HEK293 (cell line): ENCODE measurements around the gene RTP1.

Experiments used
- CTCF ChIA-PET: fragments of 350-600 bp; formaldehyde crosslinking; extraction: SDS; loops from one replicate; lab custom pipeline; 2021; ENCODE audit warnings: antibody characterized with exemption; lab: Yijun Ruan, JAX
- POLR2A ChIA-PET: fragments of 300-600 bp; formaldehyde crosslinking; extraction: SDS; loops from one replicate; lab custom pipeline; 2020; ENCODE audit warnings: antibody characterized with exemption, inconsistent platforms; lab: Yijun Ruan, JAX
- H3K27ac ChIP-seq: fragments of 200-500 bp; sonication (Bioruptor generic); 2 replicates; pipeline ENCODE4 v1.5.1; 2014; ENCODE audit warnings: low read depth, low read length, control low read depth, inconsistent platforms; ENCODE audit errors: extremely low read depth
- H3K36me3 ChIP-seq, 2 experiments: fragments of 200-500 bp in 1 of 2; sonication (Bioruptor generic) in 1 of 2; 1 replicate in 1 of 2; 2 replicates in 1 of 2; pipeline ENCODE4 v1.5.1; 2014 to 2017; ENCODE audit warnings: inconsistent platforms in 2 of 2, low read length in 2 of 2; ENCODE audit not compliant: control insufficient read depth in 2 of 2, insufficient read depth in 1 of 2
- H3K4me1 ChIP-seq: fragments of 200-500 bp; sonication (Bioruptor generic); 2 replicates; pipeline ENCODE4 v1.5.1; 2014; ENCODE audit warnings: mild to moderate bottlenecking, low read length, inconsistent platforms; ENCODE audit not compliant: control insufficient read depth, insufficient read depth
- H3K4me3 ChIP-seq: 2 replicates; pipeline ENCODE4 v1.5.1; 2011; ENCODE audit warnings: low read depth, mild to moderate bottlenecking, control low read depth, low read length, moderate library complexity
- H3K9me3 ChIP-seq: fragments of 200-500 bp; sonication (Bioruptor generic); 2 replicates; pipeline ENCODE4 v1.5.1; 2014; ENCODE audit warnings: low read depth, low read length, inconsistent platforms; ENCODE audit not compliant: control insufficient read depth, insufficient read depth
- BCL6B ChIP-seq: fragments of 450-650 bp; formaldehyde crosslinking; IDR thresholded peaks from 2 replicates; pipeline ENCODE4 v1.5.1; 2017; ENCODE audit warnings: missing biosample characterization, missing genetic modification characterization
- GLI2 ChIP-seq: fragments of 450-650 bp; formaldehyde crosslinking; IDR thresholded peaks from 2 replicates; pipeline ENCODE4; 2017; ENCODE audit warnings: missing biosample characterization, missing genetic modification characterization, low read depth, borderline replicate concordance
- IKZF3 ChIP-seq: fragments of 450-650 bp; IDR thresholded peaks from 2 replicates; pipeline ENCODE4 v1.5.0; 2018; ENCODE audit warnings: missing biosample characterization, mild to moderate bottlenecking, missing genetic modification characterization, moderate library complexity
- KLF10 ChIP-seq: fragments of 450-650 bp; IDR thresholded peaks from 2 replicates; pipeline ENCODE4 v1.5.1; 2018; ENCODE audit warnings: missing biosample characterization, mild to moderate bottlenecking, missing genetic modification characterization
- TSHZ1 ChIP-seq: fragments of 450-650 bp; formaldehyde crosslinking; IDR thresholded peaks from 2 replicates; pipeline ENCODE4 v1.5.1; 2016; ENCODE audit warnings: missing biosample characterization, missing genetic modification characterization, borderline replicate concordance
- YY1 ChIP-seq: fragments of 450-650 bp; formaldehyde crosslinking; IDR thresholded peaks from 2 replicates; pipeline ENCODE4 v1.5.1; 2018; ENCODE audit warnings: missing biosample characterization, missing genetic modification characterization
- ZFP41 ChIP-seq: fragments of 450-650 bp; formaldehyde crosslinking; IDR thresholded peaks from 2 replicates; pipeline ENCODE4 v1.5.1; 2016; ENCODE audit warnings: missing biosample characterization, missing genetic modification characterization, borderline replicate concordance
- ZNF132 ChIP-seq: fragments of 450-650 bp; formaldehyde crosslinking; IDR thresholded peaks from 2 replicates; pipeline ENCODE4 v1.5.1; 2017; ENCODE audit warnings: missing biosample characterization, missing genetic modification characterization, borderline replicate concordance
- ZNF140 ChIP-seq: fragments of 450-650 bp; formaldehyde crosslinking; IDR thresholded peaks from 2 replicates; pipeline ENCODE4 v1.5.1; 2016; ENCODE audit warnings: missing biosample characterization, missing genetic modification characterization
- ZNF18 ChIP-seq: fragments of 450-650 bp; formaldehyde crosslinking; IDR thresholded peaks from 2 replicates; pipeline ENCODE4 v1.5.1; 2016; ENCODE audit warnings: missing biosample characterization, missing genetic modification characterization
- ZNF26 ChIP-seq: fragments of 450-650 bp; formaldehyde crosslinking; IDR thresholded peaks from 2 replicates; pipeline ENCODE4 v1.5.1; 2016; ENCODE audit warnings: missing biosample characterization, missing genetic modification characterization
- ZNF354C ChIP-seq: fragments of 450-650 bp; formaldehyde crosslinking; IDR thresholded peaks from 2 replicates; pipeline ENCODE4 v1.5.1; 2016; ENCODE audit warnings: missing biosample characterization, missing genetic modification characterization, low read depth, borderline replicate concordance
- ZNF394 ChIP-seq: fragments of 450-650 bp; formaldehyde crosslinking; IDR thresholded peaks from 2 replicates; pipeline ENCODE4 v1.5.1; 2016; ENCODE audit warnings: missing biosample characterization, missing genetic modification characterization, mild to moderate bottlenecking, moderate library complexity, borderline replicate concordance
- ZNF518A ChIP-seq: fragments of 450-650 bp; formaldehyde crosslinking; conservative IDR thresholded peaks from 2 replicates; pipeline ENCODE4 v1.5.1; 2016; ENCODE audit warnings: low read depth, missing biosample characterization, missing genetic modification characterization
- ZNF645 ChIP-seq: fragments of 450-650 bp; formaldehyde crosslinking; IDR thresholded peaks from 2 replicates; pipeline ENCODE4; 2016; ENCODE audit warnings: missing biosample characterization, missing genetic modification characterization
- ZNF658 ChIP-seq: fragments of 450-650 bp; formaldehyde crosslinking; IDR thresholded peaks from 2 replicates; pipeline ENCODE4; 2016; ENCODE audit warnings: missing biosample characterization, missing genetic modification characterization
- ZNF664 ChIP-seq: fragments of 450-650 bp; formaldehyde crosslinking; IDR thresholded peaks from 2 replicates; pipeline ENCODE4 v1.5.1; 2016; ENCODE audit warnings: missing biosample characterization, missing genetic modification characterization
- ZNF747 ChIP-seq: fragments of 450-650 bp; formaldehyde crosslinking; IDR thresholded peaks from 2 replicates; pipeline ENCODE4 v1.5.1; 2016; ENCODE audit warnings: missing biosample characterization, missing genetic modification characterization
- ZNF768 ChIP-seq: fragments of 450-650 bp; formaldehyde crosslinking; IDR thresholded peaks from 2 replicates; pipeline ENCODE4 v1.5.1; 2018; ENCODE audit warnings: missing biosample characterization, mild to moderate bottlenecking, missing genetic modification characterization

The RTP1 gene

GRCh38 chr3:187183903-187184302, 13.4 kb upstream of the RTP1 start:
- Histone ChIP-seq H3K4me1 (no peaks in the 10 kb centered on the region), H3K4me3 (no peak overlapping the region), H3K36me3 (no peaks in the 10 kb centered on the region), H3K9me3 (no peaks in the 10 kb centered on the region), H3K27ac (no peak overlapping the region)
- POLR2A ChIA-PET, result no interaction called here
- TF ChIP-seq ZNF18 (tag by site-specific recombination) (no peak), ZNF354C (no peak), ZNF140 (tag by site-specific recombination) (no peak), ZNF26 (tag by site-specific recombination) (no peak), IKZF3 (tag by site-specific recombination) (no peak), ZNF518A (tag by site-specific recombination) (no peak), ZNF664 (no peak), ZNF768 (tag by site-specific recombination) (no peak), ZNF645 (tag by site-specific recombination) (no peak), ZNF747 (tag by site-specific recombination) (no peak), BCL6B (tag by site-specific recombination) (no peak), ZNF394 (tag by site-specific recombination) (no peak), YY1 (no peak), TSHZ1 (tag by site-specific recombination) (no peak), ZFP41 (tag by site-specific recombination) (no peak), ZNF658 (tag by site-specific recombination) (no peak), ZNF132 (no peak), KLF10 (no peak), GLI2 (tag by site-specific recombination) (no peak)
- CTCF ChIA-PET, result interaction anchor here (0.6 kb wide), 1 partner anchor 116 kb away, joined by 6 read pairs; no protein-coding TSS in a partner anchor
